AG04450 (cell line): ENCODE data around the gene NDUFA5. TPM values are rescaled to one million over a fixed set of nuclear protein-coding genes. Genes with fewer than 3 reads are reported as not detected.
"Not testable (repeated sequence)": the region's sequence is repeated elsewhere in the genome, so short reads cannot be mapped to it uniquely, and the experiment has no call there.

Experiments
- CTCF ChIA-PET: fragments of 300-600, 350-600 bp; formaldehyde crosslinking; extraction: SDS; loops from one replicate; lab custom pipeline; 2022; ENCODE audit warnings: antibody characterized with exemption, inconsistent platforms; lab: Charles Lee
- POLR2A ChIA-PET: fragments of 350-600 bp; formaldehyde crosslinking; extraction: SDS; loops from one replicate; lab custom pipeline; 2021; ENCODE audit warnings: antibody characterized with exemption, inconsistent platforms; lab: Yijun Ruan, JAX
- DNase-seq: peaks from one replicate; pipeline ENCODE4 v3.0.0-alpha.2; 2011; ENCODE audit warnings: low read depth, low spot score
- H3K27ac ChIP-seq: one replicate; pipeline ENCODE4 v1.5.1; 2012; ENCODE audit warnings: low read depth, low read length, control low read depth
- H3K27me3 ChIP-seq: one replicate; pipeline ENCODE4 v1.6.0; 2012; ENCODE audit warnings: low read length; ENCODE audit not compliant: control insufficient read depth, insufficient read depth
- H3K4me3 ChIP-seq: 2 replicates; pipeline ENCODE4 v1.5.1; 2011; ENCODE audit warnings: mild to moderate bottlenecking, low read depth, low read length, control low read depth
- H3K9me3 ChIP-seq: 2 replicates; pipeline ENCODE4 v1.5.1; 2012; ENCODE audit warnings: low read length; ENCODE audit not compliant: control insufficient read depth, insufficient read depth
- polyA plus RNA-seq: library from polyadenylated mRNA; depleted of rRNA; stranded (reverse); fragments of >200 nt; gene quantifications from 2 replicates; pipeline ENCODE4 v1.2.3, GENCODE V29; 2011
- TF ChIP-seq, protein P1 (sequence below): IDR thresholded peaks from 2 replicates; pipeline ENCODE4 v1.5.1; 2011; ENCODE audit warnings: low read depth, low read length, control low read depth, inconsistent platforms

NDUFA5 gene
- polyA plus RNA-seq, 1 experiment = 39.8 TPM

DNA sequence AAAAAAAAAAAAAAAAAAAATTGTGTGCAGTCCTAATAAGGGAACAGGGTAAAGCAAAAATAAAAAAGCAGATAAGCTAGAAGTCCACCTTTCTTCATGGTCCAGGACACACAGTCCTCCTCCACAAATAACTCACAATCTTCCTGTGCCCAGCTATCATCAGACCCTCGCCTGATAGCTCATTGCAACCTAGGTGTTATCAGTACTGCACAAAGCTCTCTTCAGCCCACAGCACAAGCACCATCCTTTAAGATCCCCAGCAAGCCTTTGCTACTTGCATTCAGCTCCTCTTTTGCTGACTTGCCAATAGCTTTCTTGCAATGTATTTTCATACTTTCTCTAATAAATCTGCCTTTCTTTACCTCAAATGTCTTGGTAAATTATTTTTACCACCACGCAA, 5.0 kb downstream of the NDUFA5 start:
- CTCF ChIA-PET = no interaction called here
- Histone ChIP-seq H3K27ac (no peak overlapping the region), H3K9me3 (no peaks in the 10 kb centered on the region), H3K4me3 (no peak overlapping the region), H3K27me3 (no peaks in the 10 kb centered on the region)
- no peak for DNase-seq
- TF ChIP-seq, protein P1, sequence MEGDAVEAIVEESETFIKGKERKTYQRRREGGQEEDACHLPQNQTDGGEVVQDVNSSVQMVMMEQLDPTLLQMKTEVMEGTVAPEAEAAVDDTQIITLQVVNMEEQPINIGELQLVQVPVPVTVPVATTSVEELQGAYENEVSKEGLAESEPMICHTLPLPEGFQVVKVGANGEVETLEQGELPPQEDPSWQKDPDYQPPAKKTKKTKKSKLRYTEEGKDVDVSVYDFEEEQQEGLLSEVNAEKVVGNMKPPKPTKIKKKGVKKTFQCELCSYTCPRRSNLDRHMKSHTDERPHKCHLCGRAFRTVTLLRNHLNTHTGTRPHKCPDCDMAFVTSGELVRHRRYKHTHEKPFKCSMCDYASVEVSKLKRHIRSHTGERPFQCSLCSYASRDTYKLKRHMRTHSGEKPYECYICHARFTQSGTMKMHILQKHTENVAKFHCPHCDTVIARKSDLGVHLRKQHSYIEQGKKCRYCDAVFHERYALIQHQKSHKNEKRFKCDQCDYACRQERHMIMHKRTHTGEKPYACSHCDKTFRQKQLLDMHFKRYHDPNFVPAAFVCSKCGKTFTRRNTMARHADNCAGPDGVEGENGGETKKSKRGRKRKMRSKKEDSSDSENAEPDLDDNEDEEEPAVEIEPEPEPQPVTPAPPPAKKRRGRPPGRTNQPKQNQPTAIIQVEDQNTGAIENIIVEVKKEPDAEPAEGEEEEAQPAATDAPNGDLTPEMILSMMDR = no peak
- POLR2A ChIA-PET = no interaction called here

DNA sequence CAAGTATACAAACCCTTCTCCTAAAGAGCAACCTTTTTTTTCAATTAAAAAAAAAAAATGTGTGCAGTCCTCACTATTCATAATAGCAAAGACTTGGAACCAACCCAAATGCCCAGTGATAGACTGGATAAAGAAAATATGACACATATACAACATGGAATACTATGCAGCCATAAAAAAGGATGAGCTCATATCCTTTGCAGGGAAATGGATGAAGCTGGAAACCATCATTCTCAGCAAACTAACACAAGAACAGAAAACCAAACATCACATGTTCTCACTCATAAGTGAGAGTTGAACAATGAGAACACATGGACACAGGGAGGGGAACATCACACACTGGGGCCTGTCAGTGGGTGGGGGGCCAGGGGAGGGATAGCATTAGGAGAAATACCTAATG, 5.5 kb downstream of the NDUFA5 start:
- H3K9me3 ChIP-seq, H3K4me3 ChIP-seq, POLR2A ChIA-PET, H3K27me3 ChIP-seq, H3K27ac ChIP-seq, DNase-seq, CTCF ChIA-PET: not testable (repeated sequence)

DNA sequence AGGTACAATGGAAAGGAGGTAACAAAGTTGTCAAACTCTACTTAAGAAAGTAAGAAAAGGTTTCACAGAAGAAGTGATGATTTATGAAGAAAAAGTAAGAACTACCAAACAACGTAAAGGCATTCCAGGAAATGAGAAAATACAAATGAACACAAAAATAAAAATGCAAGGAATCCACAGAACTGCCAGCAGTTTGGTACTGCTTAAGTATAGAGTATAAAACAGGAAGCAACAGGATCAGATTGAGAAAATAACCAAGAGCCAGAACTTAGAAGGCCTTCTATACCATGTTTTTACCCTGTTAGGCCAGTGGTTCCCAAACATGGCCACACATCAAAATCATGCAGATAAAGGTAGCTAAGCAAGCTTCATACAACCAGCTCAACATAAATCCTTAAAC, 9.2 kb downstream of the NDUFA5 start:
- TF ChIP-seq, protein P1 = no peak
- no peak overlapping the region for H3K27ac ChIP-seq
- DNase-seq = no peak
- H3K9me3 ChIP-seq = no peaks in the 10 kb centered on the region
- H3K27me3 ChIP-seq = no peaks in the 10 kb centered on the region
- CTCF ChIA-PET = interaction anchor here (1.0 kb wide), 1 partner anchor 12 kb away, joined by 3 read pairs; no protein-coding TSS in a partner anchor
- no peak overlapping the region for H3K4me3 ChIP-seq
- POLR2A ChIA-PET = no interaction called here

DNA sequence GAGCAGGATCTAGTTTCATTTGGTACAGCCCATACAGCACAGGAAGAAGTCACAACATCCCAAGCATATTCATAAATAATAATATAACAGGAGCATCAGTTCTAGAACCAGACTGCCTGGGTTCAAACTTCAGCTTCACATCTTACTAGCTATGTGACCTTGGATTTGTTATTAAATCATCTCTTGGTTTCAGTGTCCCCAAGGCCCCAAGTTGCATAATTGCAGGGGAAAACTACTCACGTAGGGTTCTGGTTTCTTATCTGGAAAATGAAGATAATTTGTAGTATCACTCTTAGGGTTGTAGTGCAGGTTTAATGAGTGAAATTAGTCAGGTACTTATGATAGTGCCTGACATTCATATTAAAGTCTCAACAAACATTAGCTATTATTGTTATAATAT, 17.7 kb downstream of the NDUFA5 start:
- no peak overlapping the region for H3K4me3 ChIP-seq
- CTCF ChIA-PET = interaction anchor here (1.1 to 3.7 kb wide), 3 partner anchors 18 to 332 kb away, joined by 3 to 30 read pairs (median 4); partner anchors contain the start of gene NDUFA5
- no peaks in the 10 kb centered on the region for H3K9me3 ChIP-seq
- TF ChIP-seq, protein P1 = no peak
- no peaks in the 10 kb centered on the region for H3K27me3 ChIP-seq
- DNase-seq = no peak
- POLR2A ChIA-PET = no interaction called here
- H3K27ac ChIP-seq = no peak overlapping the region

DNA sequence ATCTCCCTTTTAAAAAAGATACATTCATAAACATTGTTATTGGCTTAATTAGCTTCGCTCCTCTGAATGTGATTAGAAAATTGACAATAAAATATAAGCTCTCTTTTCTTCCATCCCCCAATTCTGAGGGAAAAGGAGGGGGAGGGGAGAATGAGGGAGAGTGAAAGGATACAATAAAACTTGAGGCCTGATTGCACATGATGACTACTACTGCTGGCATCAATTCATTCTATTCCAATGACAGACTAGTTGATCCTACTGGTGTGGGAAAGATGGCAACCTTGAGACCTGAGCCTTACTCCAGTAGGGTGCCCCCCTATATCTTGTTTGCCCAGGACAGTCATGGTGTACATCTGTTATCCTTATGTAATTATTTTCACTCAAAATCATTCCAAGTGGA, 18.7 kb downstream of the NDUFA5 start:
- H3K4me3 ChIP-seq = no peak overlapping the region
- DNase-seq = no peak
- POLR2A ChIA-PET = no interaction called here

More for the DNA sequence above, 18.7 kb downstream of the NDUFA5 start:
- TF ChIP-seq, protein P1 = no peak
- H3K9me3 ChIP-seq = no peaks in the 10 kb centered on the region
- H3K27me3 ChIP-seq = no peaks in the 10 kb centered on the region
- no peak overlapping the region for H3K27ac ChIP-seq
- CTCF ChIA-PET = interaction anchor here (1.1 to 3.7 kb wide), 3 partner anchors 19 to 333 kb away, joined by 3 to 30 read pairs (median 4); partner anchors contain the start of gene NDUFA5
